Stimulated activated CD4-positive, alpha-beta T cell treated with anti-CD3 and anti-CD28 coated beads, Interleukin-2, amount 100 ng/mL, for 24 hours (primary cell): ENCODE data around the gene RAX.
"Not testable (repeated sequence)": the region's sequence is repeated elsewhere in the genome, so short reads cannot be mapped to it uniquely, and the experiment has no call there.

Experiments used
- DNase-seq, 2 donors: peaks; one replicate each; pipeline ENCODE4 v3.0.0-alpha.2; 2020

The RAX gene

GRCh38 chr18:59272221-59272888 lies 899 bp downstream of the RAX start:
- no peak for DNase-seq

DNA sequence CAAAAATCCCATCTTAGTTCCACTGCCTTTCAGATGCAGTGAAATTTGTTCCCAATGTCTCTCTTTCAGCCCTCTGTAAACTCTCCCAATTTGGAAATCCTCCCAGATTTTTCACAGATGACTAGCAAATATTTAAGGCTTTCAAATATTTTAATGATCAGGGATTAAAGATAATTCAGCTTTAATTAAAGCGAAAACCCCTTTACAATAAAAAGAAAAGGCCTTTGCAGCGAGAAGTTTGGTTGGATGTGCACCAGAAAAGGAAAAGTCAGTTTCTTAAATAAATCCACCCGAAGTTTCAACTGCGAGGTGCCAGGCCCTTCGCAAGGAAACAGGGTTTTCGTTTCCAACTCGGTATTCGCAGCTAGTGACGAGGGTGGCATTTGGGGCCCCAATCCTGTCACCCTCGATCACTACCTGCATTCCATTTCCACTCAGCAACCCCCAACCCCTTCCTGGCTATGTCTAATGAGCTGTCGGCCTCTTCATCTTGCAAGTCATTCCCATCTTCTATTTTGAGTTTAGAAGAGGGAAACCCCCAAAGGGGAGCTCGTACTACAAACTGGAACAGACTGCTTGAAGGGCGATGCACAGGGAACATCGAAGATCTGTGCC lies 1.5 kb downstream of the RAX start:
- no peak for DNase-seq

DNA sequence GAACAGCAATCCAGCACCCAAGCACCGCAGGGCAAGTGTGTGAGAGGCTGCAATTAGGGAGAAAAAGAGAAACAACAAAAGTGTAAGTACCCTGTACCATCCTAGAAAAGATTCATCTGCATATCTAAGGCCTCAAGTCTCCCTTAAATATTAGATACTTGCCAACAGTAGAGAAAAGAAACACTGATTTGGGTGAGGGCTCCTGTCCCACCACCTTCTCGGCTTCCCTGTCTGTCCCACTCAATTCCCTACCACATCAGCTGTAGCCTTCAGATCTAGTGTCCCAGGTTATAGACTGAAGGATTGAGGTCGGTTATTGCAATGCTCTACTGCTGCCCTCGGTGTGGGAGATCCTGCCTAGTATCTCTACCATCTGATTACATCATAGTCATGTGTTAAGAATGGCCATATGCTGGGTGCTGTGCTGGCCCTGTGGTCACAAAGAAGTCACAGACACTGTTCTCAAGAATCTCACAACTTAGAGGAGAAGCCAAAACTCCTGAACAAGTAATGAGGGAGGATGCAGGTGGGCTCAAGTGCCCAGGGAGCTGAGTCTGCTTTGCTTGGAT lies 2.5 kb downstream of the RAX start:
- no peak for DNase-seq

- DNase-seq, result no peak
These were observed 3.6 kb downstream of the RAX start for GRCh38 chr18:59269563-59270119.

DNA sequence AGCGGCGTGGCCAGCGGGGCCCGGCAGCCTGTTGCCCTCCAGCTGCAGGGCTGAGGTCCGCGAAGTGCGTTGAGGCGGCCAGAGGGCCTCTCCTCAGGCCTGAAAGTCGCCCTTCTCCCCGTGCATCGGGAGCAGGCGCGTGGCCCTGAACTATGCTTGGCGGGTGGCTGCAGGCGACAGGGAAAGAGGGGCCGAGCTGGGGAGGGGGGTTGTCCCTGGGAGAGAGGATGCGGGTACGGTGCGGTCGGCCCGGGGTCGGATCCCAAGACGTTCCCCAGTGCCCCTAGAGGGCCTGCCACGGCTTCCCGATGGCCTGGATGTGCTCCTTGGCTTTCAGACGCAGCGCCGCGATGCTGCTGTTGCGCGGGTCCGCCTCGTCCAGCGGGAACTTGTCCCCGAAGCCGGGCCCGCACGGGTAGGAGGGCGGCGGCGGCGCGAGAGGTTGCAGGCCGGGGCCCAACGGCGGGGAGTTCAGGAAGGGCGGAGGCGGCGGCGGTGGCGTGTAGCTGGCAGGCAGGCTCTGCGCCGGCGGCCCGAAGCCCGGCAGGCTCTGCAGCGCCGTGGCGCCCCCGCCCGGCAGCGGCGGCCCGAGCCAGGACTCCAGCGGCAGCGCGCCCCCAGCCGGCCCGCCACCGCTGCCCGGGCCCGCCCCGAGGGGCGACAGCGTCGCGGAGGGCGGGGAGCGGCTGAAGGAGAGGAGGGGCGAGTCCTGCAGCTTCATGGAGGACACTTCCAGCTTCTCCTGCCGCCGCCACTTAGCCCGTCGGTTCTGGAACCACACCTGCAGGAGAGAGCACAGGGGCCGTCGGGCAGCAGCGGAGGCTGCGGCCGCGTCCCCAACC lies 4.3 kb downstream of the RAX start:
- DNase-seq, result peak in 1 of 2 donors; percentile 72

- DNase-seq, result no peak
These were observed 5.0 kb downstream of the RAX start for GRCh38 chr18:59268127-59268720.

- DNase-seq, result peak in 1 of 2 donors; percentile 27
These were observed 5.6 kb downstream of the RAX start for GRCh38 chr18:59267503-59268126.

DNA sequence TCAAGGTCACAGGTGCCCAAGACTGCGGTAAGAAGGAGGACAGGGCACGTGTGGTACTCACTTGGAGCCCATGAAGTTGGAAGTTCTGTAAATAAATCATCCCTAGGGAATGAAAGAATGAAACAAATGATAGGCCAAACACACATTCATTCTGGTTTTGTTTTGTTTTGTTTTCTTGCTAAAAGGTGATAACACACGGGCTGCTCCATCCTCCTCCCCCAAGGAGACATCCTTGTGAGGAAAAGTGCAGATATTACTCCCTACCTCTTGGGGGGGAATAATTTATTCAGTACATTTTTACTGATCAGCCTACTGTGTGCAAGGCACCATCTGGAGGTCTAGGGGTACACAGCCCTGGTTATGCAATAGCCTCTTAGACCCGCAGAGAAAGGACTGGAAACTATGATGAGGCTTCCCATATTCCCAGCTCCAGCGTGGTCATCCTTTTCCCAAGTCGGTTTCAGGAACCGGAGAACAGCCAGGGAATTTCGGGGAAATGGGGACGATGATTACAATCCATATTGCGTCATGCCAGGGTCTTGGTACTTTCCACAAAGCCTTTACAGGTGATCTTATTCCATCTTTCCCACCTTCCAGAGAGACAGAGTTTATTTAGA lies 6.3 kb downstream of the RAX start:
- DNase-seq, result no peak

DNA sequence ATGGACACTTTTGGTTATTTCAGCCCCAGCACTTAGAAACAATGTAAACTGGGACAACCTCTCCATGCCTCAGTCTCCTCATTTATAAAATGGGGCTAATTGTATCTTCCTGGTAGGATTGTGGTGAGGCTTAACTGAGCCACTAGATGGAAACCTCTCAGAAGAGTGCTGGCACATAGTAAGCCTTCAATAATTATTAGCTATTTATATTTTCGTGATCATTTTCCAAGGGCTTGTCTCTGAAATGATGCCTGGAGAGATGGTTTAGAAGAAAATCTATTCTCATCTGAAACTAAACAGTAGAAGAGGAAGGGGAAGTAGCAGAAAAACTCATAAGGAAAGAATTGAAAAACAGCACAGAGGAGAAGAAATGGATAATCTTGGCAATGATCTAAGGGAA lies 6.8 kb downstream of the RAX start:
- DNase-seq, result no peak

- DNase-seq, result no peak
These were observed 7.3 kb downstream of the RAX start for GRCh38 chr18:59265974-59266369.

GRCh38 chr18:59265246-59265973 lies 7.8 kb downstream of the RAX start:
- peak in 1 of 2 donors; percentile 66 for DNase-seq

DNA sequence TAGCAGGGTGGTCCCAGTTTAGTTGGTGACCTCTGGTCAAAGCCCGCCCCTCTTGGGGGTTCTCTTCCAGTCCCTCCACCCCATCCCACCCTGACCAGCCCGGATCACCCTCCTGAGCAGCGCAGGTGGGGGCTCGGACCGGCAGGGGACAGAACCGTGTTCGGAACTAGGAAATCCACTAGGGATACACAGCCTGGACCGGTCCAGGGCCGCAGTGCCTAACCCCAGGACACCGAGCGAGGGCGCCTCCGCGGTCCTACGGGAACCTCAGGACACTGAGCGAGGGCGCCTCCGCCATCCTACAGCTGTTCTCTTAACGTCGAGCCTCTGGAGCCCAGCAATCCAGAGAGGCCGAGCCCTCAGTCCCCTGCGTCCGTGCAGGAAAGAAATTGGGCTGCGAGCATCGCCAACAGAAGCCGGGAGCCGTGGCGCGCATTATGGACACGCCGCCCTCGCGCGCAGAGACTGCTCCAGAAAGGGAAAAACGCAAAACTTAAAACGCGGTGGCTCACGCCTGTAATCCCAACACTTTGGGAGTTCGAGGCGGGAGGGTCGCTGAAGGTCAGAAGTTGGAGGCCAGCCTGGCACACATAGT lies 8.5 kb downstream of the RAX start:
- no peak for DNase-seq

GRCh38 chr18:59264121-59264571 lies 9.1 kb downstream of the RAX start:
- no peak for DNase-seq

DNA sequence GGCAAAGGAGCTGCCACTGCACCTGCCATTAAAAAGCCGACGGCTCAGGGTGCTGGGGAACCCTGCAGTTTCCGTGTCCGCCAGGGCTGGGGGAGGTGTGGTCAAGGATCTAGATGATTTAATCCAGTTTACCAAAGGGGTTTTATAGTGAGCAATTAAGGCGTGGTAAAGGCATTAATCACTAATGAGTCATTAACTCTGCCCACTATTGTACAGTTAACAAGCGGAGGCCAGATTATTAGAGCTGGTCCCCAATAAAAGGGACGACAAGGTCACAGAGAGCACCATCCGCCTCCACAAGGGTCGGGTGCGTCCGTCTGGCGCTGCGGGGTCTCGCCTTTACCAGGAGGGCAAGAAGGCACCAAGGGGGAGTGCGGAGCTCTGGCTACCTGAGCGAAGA lies 9.6 kb downstream of the RAX start:
- no peak for DNase-seq

GRCh38 chr18:59262243-59262642 lies 11.0 kb downstream of the RAX start:
- not testable (repeated sequence) for DNase-seq

GRCh38 chr18:59261842-59262241 lies 11.4 kb downstream of the RAX start:
- DNase-seq, result not testable (repeated sequence)

GRCh38 chr18:59255491-59255890 lies 17.8 kb downstream of the RAX start:
- DNase-seq, result not testable (repeated sequence)

DNA sequence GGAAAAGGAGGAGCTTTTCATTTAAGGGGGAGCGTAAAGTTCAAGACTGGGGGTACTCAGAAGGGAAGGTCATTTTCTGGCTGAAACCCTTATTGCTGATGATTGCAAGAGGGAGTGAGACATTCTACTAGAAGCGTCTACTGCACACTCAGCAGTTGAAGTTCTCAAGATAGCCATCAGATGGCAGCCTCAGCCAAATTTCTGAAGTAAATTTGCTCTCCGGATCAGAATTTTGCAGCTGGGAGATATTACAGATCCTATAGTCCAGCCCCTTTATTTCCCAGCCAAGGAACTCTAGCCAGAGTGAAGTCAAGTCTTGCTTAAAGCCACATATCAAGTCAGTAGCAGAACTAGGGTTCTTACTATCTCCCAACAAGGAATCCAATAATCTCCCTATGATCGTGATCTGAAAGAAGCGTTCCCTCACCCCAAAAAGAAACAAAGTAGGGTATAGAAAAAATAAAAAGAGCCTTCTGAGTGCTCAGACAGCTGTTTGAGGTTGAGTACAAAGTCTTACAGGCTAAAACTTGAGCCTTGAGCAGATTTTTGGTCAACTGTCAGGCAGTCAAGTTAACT lies 24.0 kb downstream of the RAX start:
- peak; percentile 36 to 51 for DNase-seq

- no peak for DNase-seq
These were observed 26.5 kb downstream of the RAX start for GRCh38 chr18:59246796-59247195.

- no peak for DNase-seq
These were observed 30.3 kb downstream of the RAX start for GRCh38 chr18:59242906-59243305.
